Measurements from ENCODE around the gene MUSTN1. TPM values are rescaled to one million over a fixed set of nuclear protein-coding genes. Genes with fewer than 3 reads are reported as not detected.

Gene MUSTN1
- total and polyA plus RNA-seq, 4 donors: 0.25 to 12.1 (median 3.9) TPM

GRCh38 chr3:52865994-52866393 lies 31.2 kb upstream of the MUSTN1 start:
- TF ChIP-seq RAD21 (IDR thresholded peaks at IDR 0.05) (no peak), GABPA (IDR thresholded peaks at IDR 0.05 in 1 of 2, conservative IDR thresholded peaks at IDR 0.05 in 1 of 2) (no peak), ATF3 (IDR thresholded peaks at IDR 0.05) (no peak), JUND (IDR thresholded peaks at IDR 0.05) (no peak), RXRA (IDR thresholded peaks at IDR 0.05) (no peak)
- 99% methylated on average over 13 of the region's 13 CpGs for WGBS

GRCh38 chr3:52860424-52860768 lies 25.6 kb upstream of the MUSTN1 start:
- H3K4me3 ChIP-seq (ENCODE audit: low read depth in 1 of 3, low read length in 3 of 3): no peak overlapping the region
- no peak for DNase-seq (ENCODE audit: low spot score)
- no peaks in the 10 kb centered on the region for H3K9me3 ChIP-seq (ENCODE audit: control insufficient read depth in 4 of 4, low read length in 3 of 4)
- WGBS: 95% methylated on average over 8 of the region's 8 CpGs
- H3K27me3 ChIP-seq (ENCODE audit: control insufficient read depth in 4 of 4, insufficient read depth in 4 of 4, low read length in 3 of 4): no peaks in the 10 kb centered on the region
- H3K36me3 ChIP-seq (ENCODE audit: control insufficient read depth in 4 of 4, insufficient read depth in 3 of 4, low read depth in 1 of 4, low read length in 3 of 4): peaks cover 0 to 2% (median 0%) of the 10 kb centered on the region in 4 donors
- no peak overlapping the region for H3K27ac ChIP-seq (ENCODE audit: low read depth in 1 of 2, low read length in 2 of 2)
- no peaks in the 10 kb centered on the region for H3K4me1 ChIP-seq (ENCODE audit: control insufficient read depth in 4 of 4, insufficient read depth in 4 of 4, low read length in 3 of 4)
- TF ChIP-seq HNF4A (conservative IDR thresholded peaks at IDR 0.05) (no peak), RAD21 (IDR thresholded peaks at IDR 0.05) (no peak), ATF3 (IDR thresholded peaks at IDR 0.05) (no peak), EGR1 (IDR thresholded peaks at IDR 0.05; ENCODE audit: low read depth in 2 of 2) (no peak), SP1 (IDR thresholded peaks at IDR 0.05) (no peak), GABPA (IDR thresholded peaks at IDR 0.05 in 1 of 2, conservative IDR thresholded peaks at IDR 0.05 in 1 of 2) (no peak), JUND (IDR thresholded peaks at IDR 0.05) (no peak), TAF1 (conservative IDR thresholded peaks at IDR 0.05) (no peak), RXRA (IDR thresholded peaks at IDR 0.05) (no peak), ZBTB33 (IDR thresholded peaks at IDR 0.05) (no peak), NR2F2 (IDR thresholded peaks at IDR 0.05) (no peak), HNF4G (IDR thresholded peaks at IDR 0.05) (no peak), MAX (IDR thresholded peaks at IDR 0.05) (no peak), REST (IDR thresholded peaks at IDR 0.05) (no peak), FOXA2 (IDR thresholded peaks at IDR 0.05) (no peak), YY1 (IDR thresholded peaks at IDR 0.05) (no peak), CTCF (IDR thresholded peaks at IDR 0.05; ENCODE audit: low read depth, low read length, missing input control) (no peak)
- no peak overlapping the region for H3K9ac ChIP-seq (ENCODE audit: low read depth in 1 of 2, low read length in 2 of 2)

More at GRCh38 chr3:52865994-52866393, 31.2 kb upstream of the MUSTN1 start:
- H3K4me3 ChIP-seq (ENCODE audit: low read depth in 1 of 3, low read length in 3 of 3): no peak overlapping the region
- no peak overlapping the region for H3K9ac ChIP-seq (ENCODE audit: low read depth in 1 of 2, low read length in 2 of 2)
- no peak for DNase-seq (ENCODE audit: low spot score)
- H3K36me3 ChIP-seq (ENCODE audit: control insufficient read depth in 4 of 4, insufficient read depth in 3 of 4, low read depth in 1 of 4, low read length in 3 of 4): no peaks in the 10 kb centered on the region
- no peaks in the 10 kb centered on the region for H3K9me3 ChIP-seq (ENCODE audit: control insufficient read depth in 4 of 4, low read length in 3 of 4)
- H3K4me1 ChIP-seq (ENCODE audit: control insufficient read depth in 4 of 4, insufficient read depth in 4 of 4, low read length in 3 of 4): no peaks in the 10 kb centered on the region
- H3K27me3 ChIP-seq (ENCODE audit: control insufficient read depth in 4 of 4, insufficient read depth in 4 of 4, low read length in 3 of 4): no peaks in the 10 kb centered on the region
- no peak overlapping the region for H3K27ac ChIP-seq (ENCODE audit: low read depth in 1 of 2, low read length in 2 of 2)

Data from liver (tissue), 9 donors.